ENCODE results near the gene PPIAL4G.

DNA sequence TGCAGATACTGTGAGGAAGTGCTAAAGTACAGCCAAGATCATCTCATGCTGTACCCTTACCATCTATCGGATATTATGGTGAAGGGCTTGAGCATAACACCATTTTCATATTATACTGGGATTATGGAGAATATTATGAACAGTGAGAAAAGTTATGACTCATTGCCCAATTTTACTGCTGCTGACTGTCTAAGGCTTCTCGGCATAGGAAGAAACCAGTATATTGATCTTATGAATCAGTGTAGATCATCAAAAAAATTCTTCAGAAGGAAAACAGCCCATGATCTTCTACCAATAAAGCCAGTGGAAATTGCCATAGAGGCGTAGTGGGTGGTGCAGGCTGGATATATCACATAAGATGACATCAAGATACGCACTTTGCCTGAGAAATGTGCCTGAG, 47.7 kb downstream of the PPIAL4G start:
- no peak for TF ChIP-seq REST (IDR thresholded peaks at IDR 0.05; ENCODE audit: insufficient read depth in 1 of 2, low read depth in 2 of 2, low read length in 1 of 2)
- TF ChIP-seq, protein P1, sequence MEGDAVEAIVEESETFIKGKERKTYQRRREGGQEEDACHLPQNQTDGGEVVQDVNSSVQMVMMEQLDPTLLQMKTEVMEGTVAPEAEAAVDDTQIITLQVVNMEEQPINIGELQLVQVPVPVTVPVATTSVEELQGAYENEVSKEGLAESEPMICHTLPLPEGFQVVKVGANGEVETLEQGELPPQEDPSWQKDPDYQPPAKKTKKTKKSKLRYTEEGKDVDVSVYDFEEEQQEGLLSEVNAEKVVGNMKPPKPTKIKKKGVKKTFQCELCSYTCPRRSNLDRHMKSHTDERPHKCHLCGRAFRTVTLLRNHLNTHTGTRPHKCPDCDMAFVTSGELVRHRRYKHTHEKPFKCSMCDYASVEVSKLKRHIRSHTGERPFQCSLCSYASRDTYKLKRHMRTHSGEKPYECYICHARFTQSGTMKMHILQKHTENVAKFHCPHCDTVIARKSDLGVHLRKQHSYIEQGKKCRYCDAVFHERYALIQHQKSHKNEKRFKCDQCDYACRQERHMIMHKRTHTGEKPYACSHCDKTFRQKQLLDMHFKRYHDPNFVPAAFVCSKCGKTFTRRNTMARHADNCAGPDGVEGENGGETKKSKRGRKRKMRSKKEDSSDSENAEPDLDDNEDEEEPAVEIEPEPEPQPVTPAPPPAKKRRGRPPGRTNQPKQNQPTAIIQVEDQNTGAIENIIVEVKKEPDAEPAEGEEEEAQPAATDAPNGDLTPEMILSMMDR (IDR thresholded peaks at IDR 0.05): no peak
- TF ChIP-seq POLR2AphosphoS5 (IDR thresholded peaks at IDR 0.05; ENCODE audit: low read depth, low read length): no peak
- no peak for TF ChIP-seq TCF7L2 (IDR thresholded peaks at IDR 0.05; ENCODE audit: low read depth, low read length)

All from Panc1 (cell line).